Measurements from ENCODE around the gene CYP2E1. TPM values are rescaled to one million over a fixed set of nuclear protein-coding genes. Genes with fewer than 3 reads are reported as not detected.

The CYP2E1 gene
- total RNA-seq: 0.32 TPM in 1 of 2 replicates, not detected in the other

DNA sequence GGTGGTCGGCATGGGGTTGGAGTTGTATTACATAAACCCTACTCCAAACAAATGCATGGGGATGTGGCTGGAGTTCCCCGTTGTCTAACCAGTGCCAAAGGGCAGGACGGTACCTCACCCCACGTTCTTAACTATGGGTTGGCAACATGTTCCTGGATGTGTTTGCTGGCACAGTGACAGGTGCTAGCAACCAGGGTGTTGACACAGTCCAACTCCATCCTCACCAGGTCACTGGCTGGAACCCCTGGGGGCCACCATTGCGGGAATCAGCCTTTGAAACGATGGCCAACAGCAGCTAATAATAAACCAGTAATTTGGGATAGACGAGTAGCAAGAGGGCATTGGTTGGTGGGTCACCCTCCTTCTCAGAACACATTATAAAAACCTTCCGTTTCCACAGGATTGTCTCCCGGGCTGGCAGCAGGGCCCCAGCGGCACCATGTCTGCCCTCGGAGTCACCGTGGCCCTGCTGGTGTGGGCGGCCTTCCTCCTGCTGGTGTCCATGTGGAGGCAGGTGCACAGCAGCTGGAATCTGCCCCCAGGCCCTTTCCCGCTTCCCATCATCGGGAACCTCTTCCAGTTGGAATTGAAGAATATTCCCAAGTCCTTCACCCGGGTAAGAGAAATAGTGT, at the start of gene CYP2E1:
Gene CYP2E1, plus strand, starts transcription at position 407 of the 632 bp plus-strand sequence. Its CDS starts 33 bp downstream, at position 440.

DNA sequence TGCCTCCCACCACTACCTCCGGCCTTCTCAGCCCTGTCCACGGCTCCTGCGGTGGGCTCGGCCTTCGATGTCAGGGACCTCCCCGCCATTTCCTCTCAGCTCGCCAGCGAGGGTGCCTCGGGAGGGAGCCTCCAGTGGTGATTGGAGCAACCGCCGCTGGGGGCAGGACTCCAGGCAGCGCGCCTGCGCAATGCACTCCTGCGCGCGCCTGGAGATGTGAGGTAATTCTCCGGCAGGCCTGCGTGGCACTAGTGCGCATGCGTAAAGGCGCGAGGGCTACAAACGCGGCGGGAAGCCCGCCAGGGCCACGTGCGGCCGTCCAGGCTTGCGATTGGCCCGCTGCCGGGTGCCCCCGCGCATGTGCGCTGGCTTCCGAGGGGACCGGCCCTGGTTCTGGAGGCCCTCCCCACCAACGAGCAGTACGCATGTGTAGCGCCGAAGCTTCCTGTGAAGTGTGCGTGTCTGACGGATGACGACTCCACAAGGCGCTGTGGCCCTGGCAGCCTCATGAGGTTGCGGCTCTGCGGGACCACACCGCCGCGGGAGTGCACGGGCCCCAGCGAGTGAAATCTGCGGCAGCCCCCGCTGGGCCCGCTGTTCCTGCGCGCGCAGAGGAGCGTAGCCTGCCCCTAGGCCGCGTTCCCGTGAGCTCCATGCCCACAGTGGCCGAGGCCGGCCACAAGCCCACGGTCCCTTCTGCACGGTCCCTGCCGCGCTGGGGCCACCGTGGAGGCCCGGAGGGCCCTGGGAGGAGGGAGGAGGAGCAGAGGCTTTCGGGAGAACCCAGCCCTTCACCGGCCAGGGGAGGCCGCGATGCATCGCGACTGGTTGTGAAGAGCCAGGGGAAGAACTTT, 38.5 kb downstream of the CYP2E1 start, which contains the start of gene SYCE1:
Gene SYCE1, minus strand, starts transcription at position 143 of the 854 bp plus-strand sequence. Its CDS starts 54 bp downstream, at position 89.

Other genes with a start within 250 kb of the CYP2E1 start
- gene TUBGCP2, start 218.5 kb upstream of the CYP2E1 start, total RNA-seq: 29.0 and 42.6 TPM in 2 replicates
- gene ZNF511, start 218.4 kb upstream of the CYP2E1 start, total RNA-seq: 27.9 and 29.5 TPM in 2 replicates
- gene CALY, start 190.5 kb upstream of the CYP2E1 start, total RNA-seq: not detected in 2 replicates
- not detected in 2 replicates for gene PRAP1, start 180.0 kb upstream of the CYP2E1 start, total RNA-seq
- gene FUOM, start 169.3 kb upstream of the CYP2E1 start, total RNA-seq: 21.3 and 36.7 TPM in 2 replicates
- 74.7 and 90.7 TPM in 2 replicates for gene ECHS1, start 154.0 kb upstream of the CYP2E1 start, total RNA-seq
- gene PAOX, start 148.1 kb upstream of the CYP2E1 start, total RNA-seq: 6.4 and 9.1 TPM in 2 replicates
- gene MTG1, start 133.2 kb upstream of the CYP2E1 start, total RNA-seq: 42.6 and 45.7 TPM in 2 replicates
- under 0.01 TPM in 1 of 2 replicates, not detected in the other for gene SPRN, start 102.7 kb upstream of the CYP2E1 start, total RNA-seq
- 0.65 and 0.76 TPM in 2 replicates for gene SCART1, start 73.4 kb upstream of the CYP2E1 start, total RNA-seq
- gene SYCE1, start 38.2 kb downstream of the CYP2E1 start, total RNA-seq: not detected in 2 replicates
- gene FRG2B, start 99.4 kb downstream of the CYP2E1 start, total RNA-seq: not detected in 2 replicates

All from epithelial cell of umbilical artery (primary cell).